Measurements from ENCODE around the gene PSMB2. TPM values are rescaled to one million over a fixed set of nuclear protein-coding genes. Genes with fewer than 3 reads are reported as not detected.

PSMB2 gene
- total RNA-seq, 1 experiment from 2014 or later: 86.0 TPM

DNA sequence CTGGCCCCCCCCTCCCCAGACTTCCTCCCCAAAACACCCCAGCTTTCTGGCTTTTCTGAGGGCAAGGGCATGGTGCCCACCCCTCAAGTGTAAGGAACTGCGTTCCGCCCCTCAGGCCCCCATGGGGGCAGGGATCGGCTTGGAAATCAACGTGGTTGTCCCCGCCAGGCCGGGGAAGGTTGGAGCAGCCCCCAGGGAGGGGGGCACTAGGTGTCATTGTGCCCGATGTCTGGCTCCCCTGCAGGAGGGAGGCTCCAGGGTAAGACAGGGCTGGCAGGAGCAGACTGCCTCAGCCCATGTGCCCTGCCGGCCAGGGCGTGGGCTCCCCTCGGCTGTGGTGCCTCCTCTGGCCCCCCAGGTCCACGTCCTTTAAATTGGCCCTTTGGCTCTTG lies 75.6 kb downstream of the PSMB2 start:
- H2BK12ac ChIP-seq (ENCODE audit: insufficient read length, low read depth, low read length): no peak overlapping the region
- no peak overlapping the region for H3K4ac ChIP-seq (ENCODE audit: low read depth, low read length)
- DNase-seq: no peak
- WGBS (ENCODE audit: extremely low coverage, insufficient read length, low lambda C conversion rate): no CpG with 5 or more reads among the region's 11 CpGs
- no peak overlapping the region for H4K91ac ChIP-seq (ENCODE audit: insufficient read length, low read depth, low read length)
- no peak overlapping the region for H3K18ac ChIP-seq (ENCODE audit: insufficient read length, low read depth, low read length)
- no peak overlapping the region for H2BK15ac ChIP-seq (ENCODE audit: low read depth, low read length)
- no peak overlapping the region for H3K27ac Mint-ChIP-seq
- H4K8ac ChIP-seq (replicated peaks; ENCODE audit: insufficient read length, low read depth, low read length): no peak overlapping the region
- peaks cover 7 to 10% of the 10 kb centered on the region in 2 experiments for H3K4me1 Mint-ChIP-seq
- no peak overlapping the region for H3T11ph ChIP-seq (ENCODE audit: low read length)
- H3K27ac ChIP-seq (ENCODE audit: insufficient read length, low read depth, low read length): no peak overlapping the region
- H2AFZ ChIP-seq (ENCODE audit: low read length): no peak overlapping the region
- H2BK120ac ChIP-seq (ENCODE audit: low read depth, low read length, poor library complexity, severe bottlenecking): no peak overlapping the region
- no peaks in the 10 kb centered on the region for H4K20me1 ChIP-seq (ENCODE audit: control insufficient read depth, insufficient read depth, insufficient read length)
- no peak overlapping the region for H3K9ac ChIP-seq (ENCODE audit: extremely low read depth, insufficient read length, low read length)
- peaks cover 26% of the 10 kb centered on the region for H3K27me3 Mint-ChIP-seq (ENCODE audit: low read depth)
- no peak overlapping the region for H2BK5ac ChIP-seq (ENCODE audit: insufficient read length, low read length)
- no peak overlapping the region for H2BK20ac ChIP-seq (ENCODE audit: low read depth, low read length, poor library complexity, severe bottlenecking)
- H3K23ac ChIP-seq (ENCODE audit: insufficient read length, low read depth, low read length): no peak overlapping the region
- TF ChIP-seq, protein P1, sequence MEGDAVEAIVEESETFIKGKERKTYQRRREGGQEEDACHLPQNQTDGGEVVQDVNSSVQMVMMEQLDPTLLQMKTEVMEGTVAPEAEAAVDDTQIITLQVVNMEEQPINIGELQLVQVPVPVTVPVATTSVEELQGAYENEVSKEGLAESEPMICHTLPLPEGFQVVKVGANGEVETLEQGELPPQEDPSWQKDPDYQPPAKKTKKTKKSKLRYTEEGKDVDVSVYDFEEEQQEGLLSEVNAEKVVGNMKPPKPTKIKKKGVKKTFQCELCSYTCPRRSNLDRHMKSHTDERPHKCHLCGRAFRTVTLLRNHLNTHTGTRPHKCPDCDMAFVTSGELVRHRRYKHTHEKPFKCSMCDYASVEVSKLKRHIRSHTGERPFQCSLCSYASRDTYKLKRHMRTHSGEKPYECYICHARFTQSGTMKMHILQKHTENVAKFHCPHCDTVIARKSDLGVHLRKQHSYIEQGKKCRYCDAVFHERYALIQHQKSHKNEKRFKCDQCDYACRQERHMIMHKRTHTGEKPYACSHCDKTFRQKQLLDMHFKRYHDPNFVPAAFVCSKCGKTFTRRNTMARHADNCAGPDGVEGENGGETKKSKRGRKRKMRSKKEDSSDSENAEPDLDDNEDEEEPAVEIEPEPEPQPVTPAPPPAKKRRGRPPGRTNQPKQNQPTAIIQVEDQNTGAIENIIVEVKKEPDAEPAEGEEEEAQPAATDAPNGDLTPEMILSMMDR (conservative IDR thresholded peaks at IDR 0.05): no peak
- H2AK5ac ChIP-seq (ENCODE audit: insufficient read length, low read length): no peak overlapping the region
- no peak overlapping the region for H3K56ac ChIP-seq (ENCODE audit: insufficient read length, low read depth, low read length)
- H3K27me3 ChIP-seq (ENCODE audit: insufficient read depth, low read length): peaks cover 4% of the 10 kb centered on the region; the same call in 1 of the 2 replicates
- H3K14ac ChIP-seq (ENCODE audit: insufficient read depth, low read length): no peak overlapping the region; the same call in 1 of the 2 replicates
- no peak overlapping the region for H3K4me2 ChIP-seq (ENCODE audit: insufficient read depth, insufficient read length, low read length)
- no peak overlapping the region for H3K4me3 Mint-ChIP-seq
- no peaks in the 10 kb centered on the region; a peak in 1 of 5 replicates for H3K9me3 Mint-ChIP-seq
- H3K79me2 ChIP-seq (ENCODE audit: insufficient read depth, low read length): no peaks in the 10 kb centered on the region
- no peaks in the 10 kb centered on the region for H3K79me1 ChIP-seq (ENCODE audit: insufficient read depth, low read depth, low read length, poor library complexity, severe bottlenecking)
- no peaks in the 10 kb centered on the region for H3K23me2 ChIP-seq (ENCODE audit: insufficient read length, low read depth, low read length, poor library complexity, severe bottlenecking)
- no peak overlapping the region for H4K5ac ChIP-seq (ENCODE audit: insufficient read length, low read depth, low read length)
- H3K4me1 ChIP-seq (ENCODE audit: insufficient read depth, low read length): no peaks in the 10 kb centered on the region
- peaks cover 23 to 53% (median 48%) of the 10 kb centered on the region in 3 experiments for H3K36me3 Mint-ChIP-seq (ENCODE audit: insufficient read depth in 1 of 3, low read depth in 3 of 3)
- no peaks in the 10 kb centered on the region for H3K9me3 ChIP-seq (ENCODE audit: control insufficient read depth, low read depth, low read length)

Data from H9 (cell line).